ENCODE measurements around the gene RBBP6. TPM values are rescaled to one million over a fixed set of nuclear protein-coding genes. Genes with fewer than 3 reads are reported as not detected.

The RBBP6 gene
- total RNA-seq, 2 donors from 2014 or later = 31.1 to 63.0 TPM

GRCh38 chr16:24617502-24617901 is 78.1 kb downstream of the RBBP6 start:
- H3K9me3 ChIP-seq = no peaks in the 10 kb centered on the region

More at GRCh38 chr16:24617502-24617901, 78.1 kb downstream of the RBBP6 start:
- H3K27ac ChIP-seq = no peak overlapping the region
- whole genome bisulfite sequencing, 2 donors = 83 to 95% methylated on average over 2 of the region's 2 CpGs
- TF ChIP-seq POLR2A (IDR thresholded peaks at IDR 0.05) (no peak), CTCF (IDR thresholded peaks at IDR 0.05) (no peak)
- H3K27me3 ChIP-seq = no peaks in the 10 kb centered on the region
- DNase-seq (no peak), ATAC-seq (no peak)
- no peaks in the 10 kb centered on the region for H3K4me1 ChIP-seq
- no peaks in the 10 kb centered on the region for H3K36me3 ChIP-seq (replicated peaks in 1 of 2; ENCODE audit: insufficient read depth in 1 of 2, low read depth in 2 of 2)
- intact Hi-C loops (cut with DNase I) = no loop called here
- no peak overlapping the region for H3K4me3 ChIP-seq

Other genes starting within 250 kb of the RBBP6 start
- gene TNRC6A, start 190.1 kb downstream of the RBBP6 start, total RNA-seq = 10 to 100 TPM; 46.1 to 82.2 TPM